Naive B cell (primary cell): ENCODE results near the gene CDH23. TPM values are rescaled to one million over a fixed set of nuclear protein-coding genes. Genes with fewer than 3 reads are reported as not detected.

Source experiments
- ATAC-seq, 2 donors: fragments of 150-1000 bp; cut with Tn5 transposase; 2 replicates each; pipeline ENCODE4 v1.10.0; 2021; ENCODE audit warnings: low read depth in 2 of 2, mild to moderate bottlenecking in 2 of 2, moderate library complexity in 2 of 2
- DNase-seq: peaks from one replicate; pipeline ENCODE4 v3.0.0; 2022
- H3K27ac Mint-ChIP-seq, 6 donors: one replicate each; pipeline ENCODE4 v1.8.0; 2020 to 2022; ENCODE audit warnings: mild to moderate bottlenecking in 6 of 6, mixed read lengths in 6 of 6, moderate library complexity in 5 of 6, inconsistent platforms in 2 of 6
- H3K27me3 Mint-ChIP-seq, 3 donors: one replicate each; pipeline ENCODE4 v1.8.0; 2021 to 2022; ENCODE audit warnings: mixed read lengths in 3 of 3, mild to moderate bottlenecking in 1 of 3
- H3K36me3 Mint-ChIP-seq, 2 donors: one replicate each; pipeline ENCODE4 v1.8.0; 2020 to 2022; ENCODE audit warnings: mixed read lengths in 2 of 2, inconsistent platforms in 1 of 2, mild to moderate bottlenecking in 1 of 2
- H3K4me1 Mint-ChIP-seq, 3 donors: one replicate each; pipeline ENCODE4 v1.8.0; 2020 to 2022; ENCODE audit warnings: mixed read lengths in 3 of 3, inconsistent platforms in 1 of 3, mild to moderate bottlenecking in 1 of 3, moderate library complexity in 1 of 3
- H3K4me3 Mint-ChIP-seq, 8 donors: one replicate each; pipeline ENCODE4 v1.8.0; 2020 to 2022; ENCODE audit warnings: mild to moderate bottlenecking in 8 of 8, mixed read lengths in 8 of 8, moderate library complexity in 8 of 8, inconsistent platforms in 2 of 8
- H3K9me3 Mint-ChIP-seq, 7 donors: one replicate each; pipeline ENCODE4 v1.8.0; 2020 to 2022; ENCODE audit warnings: mixed read lengths in 7 of 7, mild to moderate bottlenecking in 5 of 7, inconsistent platforms in 2 of 7, moderate library complexity in 1 of 7
- polyA plus RNA-seq, 6 donors: library from polyadenylated mRNA; unstranded; fragments of 300-500 nt; fragmentation: Illumina TruSeq; gene quantifications; one replicate each; pipeline ENCODE4 v1.2.3, GENCODE V29; 2021; ENCODE audit warnings: low read depth in 6 of 6

The CDH23 gene
- polyA plus RNA-seq, 6 donors from 2014 or later = 0.05 to 0.62 (median 0.21) TPM; not detected in 2

DNA sequence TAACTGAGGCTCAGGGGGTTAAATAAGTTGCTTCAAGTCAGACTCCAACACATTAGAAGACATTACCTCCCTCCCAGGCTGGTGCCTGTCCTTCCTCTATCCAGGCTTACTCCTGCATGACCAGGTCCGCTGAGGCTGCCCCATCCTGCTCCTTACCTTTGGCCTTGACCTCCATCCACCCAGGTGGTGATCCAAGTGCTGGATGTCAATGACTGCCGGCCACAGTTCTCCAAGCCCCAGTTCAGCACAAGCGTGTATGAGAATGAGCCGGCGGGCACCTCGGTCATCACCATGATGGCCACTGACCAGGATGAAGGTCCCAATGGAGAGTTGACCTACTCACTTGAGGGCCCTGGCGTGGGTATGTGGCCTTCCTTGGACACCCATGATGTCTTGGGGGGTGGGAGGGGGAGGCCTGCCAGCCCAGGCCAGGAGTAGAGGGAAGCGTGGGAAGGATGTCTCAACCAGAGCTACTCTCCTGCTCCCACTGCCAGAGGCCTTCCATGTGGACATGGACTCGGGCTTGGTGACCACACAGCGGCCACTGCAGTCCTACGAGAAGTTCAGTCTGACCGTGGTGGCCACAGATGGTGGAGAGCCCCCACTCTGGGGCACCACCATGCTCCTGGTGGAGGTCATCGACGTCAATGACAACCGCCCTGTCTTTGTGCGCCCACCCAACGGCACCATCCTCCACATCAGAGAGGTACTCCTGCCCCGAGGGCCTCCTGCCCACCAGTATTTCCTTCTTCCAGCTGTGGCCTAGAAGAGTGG is 406.2 kb downstream of the CDH23 start:
- Mint-ChIP-seq H3K9me3 (no peaks in the 10 kb centered on the region), H3K36me3 (no peaks in the 10 kb centered on the region), H3K4me1 (peaks cover 5 to 25% (median 15%) of the 10 kb centered on the region in 3 donors), H3K27me3 (peaks cover under 1 to 19% (median 3%) of the 10 kb centered on the region in 3 donors), H3K27ac (peak overlapping the region in 2 of 6 donors; percentile 59 to 66), H3K4me3 (no peak overlapping the region)
- no peak for ATAC-seq
- no peak for DNase-seq

DNA sequence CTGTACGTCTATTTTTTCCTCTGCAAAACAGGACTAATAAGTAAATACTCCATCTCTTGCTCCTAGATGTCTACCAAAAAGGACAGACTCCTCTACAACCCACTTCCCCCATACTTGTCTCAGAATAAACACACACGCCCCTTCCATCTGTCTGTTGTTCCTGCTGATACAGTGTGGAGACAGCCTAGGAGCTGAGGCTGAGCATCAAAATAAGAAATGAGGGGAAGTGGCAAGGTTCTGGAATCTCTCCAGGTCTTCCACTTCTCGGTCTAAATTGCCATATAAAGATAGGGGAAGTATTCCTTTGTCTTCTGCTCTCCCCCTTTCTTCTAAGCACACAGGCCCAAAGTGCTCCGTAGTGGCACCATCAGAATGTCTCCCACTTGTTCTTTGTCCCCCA is 407.4 kb downstream of the CDH23 start:
- Mint-ChIP-seq H3K36me3 (no peaks in the 10 kb centered on the region), H3K9me3 (peaks cover 0 to 2% (median 0%) of the 10 kb centered on the region in 7 donors), H3K4me1 (peaks cover 5 to 24% (median 15%) of the 10 kb centered on the region in 3 donors), H3K4me3 (no peak overlapping the region), H3K27me3 (peaks cover 5 to 31% (median 10%) of the 10 kb centered on the region in 3 donors), H3K27ac (peak overlapping the region in 1 of 6 donors; percentile 49)
- DNase-seq (no peak), ATAC-seq (no peak)

DNA sequence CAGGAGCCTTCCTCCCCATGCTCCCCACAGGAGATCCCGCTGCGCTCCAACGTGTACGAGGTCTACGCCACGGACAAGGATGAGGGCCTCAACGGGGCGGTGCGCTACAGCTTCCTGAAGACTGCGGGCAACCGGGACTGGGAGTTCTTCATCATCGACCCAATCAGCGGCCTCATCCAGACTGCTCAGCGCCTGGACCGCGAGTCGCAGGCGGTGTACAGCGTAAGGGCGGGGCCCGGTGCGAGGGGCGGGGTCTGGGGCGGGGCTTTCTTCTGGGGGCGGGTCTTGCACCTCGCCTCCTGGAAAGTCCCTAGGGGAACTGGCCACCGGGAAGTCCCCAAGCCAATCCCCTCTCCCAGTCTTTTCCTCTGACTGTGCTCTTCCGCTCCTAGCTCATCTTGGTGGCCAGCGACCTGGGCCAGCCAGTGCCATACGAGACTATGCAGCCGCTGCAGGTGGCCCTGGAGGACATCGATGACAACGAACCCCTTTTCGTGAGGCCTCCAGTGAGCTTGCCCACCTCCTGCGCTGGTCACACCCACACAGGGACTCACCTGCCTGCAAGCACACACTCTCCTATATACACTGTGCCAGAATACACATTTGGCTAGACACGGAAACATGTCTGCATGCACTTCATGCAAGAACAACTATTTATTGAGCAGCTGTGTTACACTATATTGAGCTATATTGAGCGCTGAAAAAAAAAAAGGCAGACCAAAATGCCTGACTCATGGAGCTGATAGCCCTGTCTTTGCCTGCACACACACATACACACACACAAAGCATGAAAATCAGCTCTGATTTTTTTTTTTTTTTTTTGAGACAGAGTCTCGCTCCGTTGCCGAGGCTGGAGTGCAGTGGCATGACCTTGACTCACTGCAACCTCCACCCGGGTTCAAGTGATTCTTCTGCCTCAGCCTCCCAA is 409.3 kb downstream of the CDH23 start:
- H3K36me3 Mint-ChIP-seq = no peaks in the 10 kb centered on the region
- H3K4me1 Mint-ChIP-seq = peaks cover 5 to 17% (median 15%) of the 10 kb centered on the region in 3 donors
- no peak for ATAC-seq
- H3K9me3 Mint-ChIP-seq = peaks cover 0 to 2% (median 0%) of the 10 kb centered on the region in 7 donors
- H3K27ac Mint-ChIP-seq = peak overlapping the region in 2 of 6 donors; percentile 42 to 44
- peaks cover 5 to 31% (median 10%) of the 10 kb centered on the region in 3 donors for H3K27me3 Mint-ChIP-seq
- DNase-seq = no peak
- H3K4me3 Mint-ChIP-seq = no peak overlapping the region

DNA sequence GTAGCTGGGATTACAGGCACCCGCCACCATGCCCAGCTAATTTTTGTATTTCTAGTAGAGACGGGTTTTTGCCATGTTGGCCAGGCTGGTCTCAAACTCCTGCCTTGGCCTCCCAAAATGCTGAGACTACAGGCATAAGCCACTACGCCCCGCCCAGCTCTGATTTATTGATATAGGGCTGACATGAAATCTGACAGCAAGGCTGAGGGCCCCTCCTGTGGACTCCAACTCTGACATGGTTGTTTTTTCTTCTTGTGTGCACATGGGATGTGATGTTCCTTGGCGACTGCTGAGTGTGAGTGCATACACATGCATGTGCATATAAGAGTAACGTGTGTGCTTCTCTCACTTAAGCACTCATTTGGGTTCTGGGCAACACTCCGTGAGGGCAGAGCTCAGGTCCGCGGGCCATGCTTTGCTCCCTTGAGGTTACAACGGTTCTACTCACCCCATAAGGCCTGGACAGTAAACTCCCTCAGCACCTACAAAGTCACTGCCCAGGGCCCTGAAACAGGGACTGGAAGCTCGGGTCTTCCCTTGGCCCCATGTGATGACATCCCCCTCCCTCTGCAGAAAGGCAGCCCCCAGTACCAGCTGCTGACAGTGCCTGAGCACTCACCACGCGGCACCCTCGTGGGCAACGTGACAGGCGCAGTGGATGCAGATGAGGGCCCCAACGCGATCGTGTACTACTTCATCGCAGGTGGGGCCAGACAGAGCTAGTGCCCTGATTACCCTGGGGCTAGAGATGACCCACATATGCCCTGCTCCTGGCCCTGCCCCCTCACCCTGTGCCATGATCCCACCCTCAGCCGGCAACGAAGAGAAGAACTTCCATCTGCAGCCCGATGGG is 410.2 kb downstream of the CDH23 start:
- ATAC-seq (no peak), DNase-seq (no peak)
- H3K9me3 Mint-ChIP-seq = peaks cover 0 to 2% (median 0%) of the 10 kb centered on the region in 7 donors
- peaks cover 5 to 31% (median 10%) of the 10 kb centered on the region in 3 donors for H3K27me3 Mint-ChIP-seq
- H3K4me1 Mint-ChIP-seq = peaks cover 0 to 8% (median 8%) of the 10 kb centered on the region in 3 donors
- H3K36me3 Mint-ChIP-seq = no peaks in the 10 kb centered on the region
- H3K4me3 Mint-ChIP-seq = no peak overlapping the region
- H3K27ac Mint-ChIP-seq = no peak overlapping the region

DNA sequence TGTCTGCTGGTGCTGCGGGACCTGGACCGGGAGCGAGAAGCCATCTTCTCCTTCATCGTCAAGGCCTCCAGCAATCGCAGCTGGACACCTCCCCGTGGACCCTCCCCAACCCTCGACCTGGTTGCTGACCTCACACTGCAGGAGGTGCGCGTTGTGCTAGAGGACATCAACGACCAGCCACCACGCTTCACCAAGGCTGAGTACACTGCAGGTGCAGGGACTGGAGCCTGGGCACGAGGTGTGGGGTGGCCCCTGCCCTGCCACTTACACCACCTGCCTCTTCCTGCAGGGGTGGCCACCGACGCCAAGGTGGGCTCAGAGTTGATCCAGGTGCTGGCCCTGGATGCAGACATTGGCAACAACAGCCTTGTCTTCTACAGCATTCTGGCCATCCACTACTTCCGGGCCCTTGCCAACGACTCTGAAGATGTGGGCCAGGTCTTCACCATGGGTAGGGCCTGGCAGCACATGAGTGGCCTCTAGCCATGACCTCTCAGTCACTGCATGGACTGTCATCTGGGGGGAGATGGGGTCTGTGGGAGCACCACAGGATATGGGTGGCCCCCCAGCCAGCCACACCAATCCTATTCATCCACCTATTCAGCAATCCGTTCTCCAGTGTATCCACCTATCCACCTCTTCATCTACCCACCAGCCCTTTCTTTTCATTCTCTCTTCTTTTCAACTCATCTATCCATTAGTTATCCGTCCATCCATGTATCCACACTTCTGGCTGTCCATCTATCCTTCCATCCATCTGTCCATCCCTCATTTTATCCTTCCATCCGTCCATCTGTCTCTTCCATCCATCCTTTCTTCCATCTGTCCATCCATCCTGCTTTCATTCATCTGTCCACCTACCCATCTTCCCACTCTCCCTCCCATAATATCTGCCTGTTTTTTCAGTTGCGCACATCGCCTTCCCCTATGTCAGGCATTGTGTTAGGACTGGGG is 411.1 kb downstream of the CDH23 start:
- H3K4me1 Mint-ChIP-seq = peaks cover 0 to 8% (median 6%) of the 10 kb centered on the region in 3 donors
- ATAC-seq (no peak), DNase-seq (no peak)
- H3K4me3 Mint-ChIP-seq = no peak overlapping the region
- no peaks in the 10 kb centered on the region for H3K36me3 Mint-ChIP-seq
- peak overlapping the region in 1 of 6 donors; percentile 69 for H3K27ac Mint-ChIP-seq
- H3K27me3 Mint-ChIP-seq = peaks cover 5 to 31% (median 10%) of the 10 kb centered on the region in 3 donors
- H3K9me3 Mint-ChIP-seq = peaks cover 0 to 2% (median 0%) of the 10 kb centered on the region in 7 donors

DNA sequence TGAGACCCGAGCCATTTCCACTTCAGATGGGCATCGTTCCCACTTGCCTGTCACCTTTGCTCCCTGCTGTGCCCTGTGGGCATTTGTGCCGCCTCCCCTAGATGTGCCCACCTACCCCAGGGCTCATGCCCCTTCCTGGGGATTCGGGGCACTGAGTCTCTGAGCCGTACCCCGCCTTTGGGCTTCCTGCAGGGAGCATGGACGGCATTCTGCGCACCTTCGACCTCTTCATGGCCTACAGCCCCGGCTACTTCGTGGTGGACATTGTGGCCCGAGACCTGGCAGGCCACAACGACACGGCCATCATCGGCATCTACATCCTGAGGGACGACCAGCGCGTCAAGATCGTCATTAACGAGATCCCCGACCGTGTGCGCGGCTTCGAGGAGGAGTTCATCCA is 412.9 kb downstream of the CDH23 start:
- DNase-seq (no peak), ATAC-seq (no peak)
- H3K27ac Mint-ChIP-seq = no peak overlapping the region
- H3K36me3 Mint-ChIP-seq = no peaks in the 10 kb centered on the region
- peaks cover 0 to 3% (median 0%) of the 10 kb centered on the region in 7 donors for H3K9me3 Mint-ChIP-seq
- H3K4me1 Mint-ChIP-seq = peaks cover 0 to 3% (median 0%) of the 10 kb centered on the region in 3 donors
- H3K4me3 Mint-ChIP-seq = no peak overlapping the region
- peaks cover 5 to 24% (median 10%) of the 10 kb centered on the region in 3 donors for H3K27me3 Mint-ChIP-seq

DNA sequence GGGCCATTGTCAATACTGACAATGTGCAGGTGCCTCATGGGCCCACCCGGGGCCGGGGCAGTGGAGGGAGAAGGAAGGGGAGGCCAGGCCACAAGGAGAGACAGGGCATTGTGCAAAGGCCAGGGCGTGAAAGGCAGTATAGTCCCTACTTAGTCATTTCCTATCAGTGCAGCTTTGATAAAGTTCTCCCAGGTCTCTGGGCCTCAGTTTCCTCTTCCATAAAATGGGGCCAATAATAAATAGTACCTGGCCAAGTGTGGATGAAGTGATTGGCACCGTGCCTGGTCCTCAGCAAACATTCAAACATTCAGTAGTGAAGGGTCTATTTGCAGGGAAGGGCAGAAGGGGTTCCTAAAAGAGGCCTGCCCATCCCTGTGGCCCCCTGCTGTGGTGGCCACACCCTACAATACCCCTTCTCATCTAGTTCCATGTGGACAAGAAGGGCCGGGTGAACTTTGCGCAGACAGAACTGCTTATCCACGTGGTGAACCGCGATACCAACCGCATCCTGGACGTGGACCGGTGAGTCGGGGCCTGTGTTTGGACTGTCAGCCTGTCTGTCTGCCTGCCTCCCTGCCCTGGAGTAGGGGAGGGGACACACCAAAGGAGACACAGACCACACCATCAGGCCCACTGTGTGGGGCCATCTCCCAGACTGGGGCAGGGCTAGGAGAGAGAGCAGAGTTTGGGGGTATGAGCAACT is 413.5 kb downstream of the CDH23 start:
- ATAC-seq = no peak
- Mint-ChIP-seq H3K4me1 (peaks cover 0 to 3% (median 0%) of the 10 kb centered on the region in 3 donors), H3K27me3 (peaks cover 5 to 24% (median 10%) of the 10 kb centered on the region in 3 donors), H3K36me3 (no peaks in the 10 kb centered on the region), H3K27ac (no peak overlapping the region), H3K9me3 (peaks cover 0 to 4% (median 0%) of the 10 kb centered on the region in 7 donors), H3K4me3 (no peak overlapping the region)
- DNase-seq = no peak

DNA sequence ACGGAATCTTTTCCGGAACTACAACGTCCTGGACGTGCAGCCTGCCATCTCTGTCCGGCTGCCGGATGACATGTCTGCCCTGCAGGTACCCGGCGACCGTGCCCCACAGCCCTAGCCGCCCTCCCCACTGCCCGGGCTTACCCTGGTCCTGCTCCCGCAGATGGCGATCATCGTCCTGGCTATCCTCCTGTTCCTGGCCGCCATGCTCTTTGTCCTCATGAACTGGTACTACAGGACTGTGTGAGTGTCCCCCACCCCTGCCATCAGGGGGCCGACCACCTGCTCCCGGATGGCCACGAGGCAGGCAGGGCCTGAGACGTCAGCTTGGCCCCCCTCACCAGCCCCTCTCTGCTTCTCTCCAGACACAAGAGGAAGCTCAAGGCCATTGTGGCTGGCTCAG is 414.6 kb downstream of the CDH23 start:
- Mint-ChIP-seq H3K4me3 (no peak overlapping the region), H3K4me1 (peaks cover 0 to 3% (median 0%) of the 10 kb centered on the region in 3 donors), H3K36me3 (no peaks in the 10 kb centered on the region), H3K27me3 (peaks cover 5 to 24% (median 10%) of the 10 kb centered on the region in 3 donors), H3K9me3 (peaks cover 0 to 4% (median 0%) of the 10 kb centered on the region in 7 donors), H3K27ac (no peak overlapping the region)
- ATAC-seq = no peak
- no peak for DNase-seq

DNA sequence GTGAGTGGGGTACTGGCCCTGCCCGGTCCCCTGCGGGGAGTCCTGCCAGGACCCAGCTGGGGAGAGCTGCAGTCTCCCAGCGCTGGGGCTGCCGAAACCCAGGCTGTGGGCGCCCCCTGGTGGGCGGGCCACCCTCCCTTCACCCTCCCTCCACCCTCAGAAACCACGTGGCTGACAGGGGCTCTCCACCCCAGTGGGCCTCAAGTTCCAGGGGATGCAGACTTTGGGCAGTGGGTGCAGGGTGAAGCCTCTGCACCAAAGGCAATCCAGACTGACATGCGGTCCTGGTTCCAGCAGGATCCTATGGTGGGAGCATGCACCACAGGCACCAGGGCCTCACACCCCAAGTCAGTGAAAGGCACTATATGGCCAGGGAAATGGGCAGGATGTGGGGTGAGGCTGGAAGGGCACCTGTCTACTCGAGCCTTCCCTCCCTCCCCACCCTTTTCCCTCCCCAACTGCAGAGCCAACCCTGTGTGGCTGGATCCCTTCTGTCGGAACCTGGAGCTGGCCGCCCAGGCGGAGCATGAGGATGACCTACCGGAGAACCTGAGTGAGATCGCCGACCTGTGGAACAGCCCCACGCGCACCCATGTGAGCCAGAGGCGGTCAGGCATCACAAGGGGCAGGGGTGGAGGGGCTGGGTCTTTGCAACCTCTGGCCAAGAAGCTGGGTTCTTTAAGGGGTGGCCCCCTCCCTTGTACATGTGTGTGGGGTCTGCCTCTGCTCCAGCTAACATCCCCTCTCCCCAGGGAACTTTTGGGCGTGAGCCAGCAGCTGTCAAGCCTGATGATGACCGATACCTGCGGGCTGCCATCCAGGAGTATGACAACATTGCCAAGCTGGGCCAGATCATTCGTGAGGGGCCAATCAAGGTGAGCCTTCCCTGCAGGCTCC is 415.5 kb downstream of the CDH23 start:
- no peak overlapping the region for H3K4me3 Mint-ChIP-seq
- peaks cover 0 to 3% (median 0%) of the 10 kb centered on the region in 3 donors for H3K4me1 Mint-ChIP-seq
- ATAC-seq = peak; percentile 97
- peaks cover 0 to 5% of the 10 kb centered on the region in 2 donors for H3K36me3 Mint-ChIP-seq
- DNase-seq = peak; percentile 76
- no peak overlapping the region for H3K27ac Mint-ChIP-seq
- H3K27me3 Mint-ChIP-seq = peaks cover 5 to 18% (median 10%) of the 10 kb centered on the region in 3 donors
- H3K9me3 Mint-ChIP-seq = peaks cover 0 to 4% (median 0%) of the 10 kb centered on the region in 7 donors

DNA sequence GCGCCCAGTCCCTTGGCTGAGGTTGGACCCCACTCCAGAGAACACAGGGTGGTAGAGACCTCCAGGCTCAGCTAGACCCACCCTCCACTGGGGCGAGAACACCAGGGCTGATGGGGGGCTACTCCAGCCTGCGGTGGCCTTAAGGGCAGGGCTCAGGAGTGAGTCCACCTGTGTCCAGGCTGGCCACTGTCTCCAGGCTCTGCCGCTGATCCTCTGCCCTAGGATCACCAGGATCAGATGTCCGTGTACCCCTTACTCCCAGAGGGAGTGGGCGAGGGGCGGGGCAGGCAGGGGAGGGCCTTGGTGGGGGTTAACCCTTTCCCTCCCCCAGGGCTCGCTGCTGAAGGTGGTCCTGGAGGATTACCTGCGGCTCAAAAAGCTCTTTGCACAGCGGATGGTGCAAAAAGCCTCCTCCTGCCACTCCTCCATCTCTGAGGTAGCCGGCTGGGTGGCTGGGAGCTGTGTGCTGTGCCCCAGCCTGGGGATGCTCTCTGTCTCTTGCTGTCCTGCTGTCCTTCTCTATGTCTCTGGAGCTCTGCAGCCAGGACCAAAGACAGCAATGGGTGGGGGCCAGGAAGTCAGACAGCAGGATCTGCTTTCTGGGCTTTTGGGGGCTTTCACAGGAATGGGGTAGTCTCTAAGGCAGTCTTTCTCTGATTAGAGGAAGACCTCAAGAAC is 416.3 kb downstream of the CDH23 start:
- peaks cover 0 to 10% of the 10 kb centered on the region in 2 donors for H3K36me3 Mint-ChIP-seq
- peaks cover 0 to 3% (median 0%) of the 10 kb centered on the region in 3 donors for H3K4me1 Mint-ChIP-seq
- H3K4me3 Mint-ChIP-seq = no peak overlapping the region
- peak overlapping the region in 1 of 6 donors; percentile 47 for H3K27ac Mint-ChIP-seq
- peaks cover 3 to 10% (median 6%) of the 10 kb centered on the region in 3 donors for H3K27me3 Mint-ChIP-seq
- H3K9me3 Mint-ChIP-seq = peaks cover 0 to 4% (median 0%) of the 10 kb centered on the region in 7 donors
- no peak for ATAC-seq
- DNase-seq = no peak
